Measurements from ENCODE around the gene APRT.

The APRT gene, protein sequence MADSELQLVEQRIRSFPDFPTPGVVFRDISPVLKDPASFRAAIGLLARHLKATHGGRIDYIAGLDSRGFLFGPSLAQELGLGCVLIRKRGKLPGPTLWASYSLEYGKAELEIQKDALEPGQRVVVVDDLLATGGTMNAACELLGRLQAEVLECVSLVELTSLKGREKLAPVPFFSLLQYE

DNA sequence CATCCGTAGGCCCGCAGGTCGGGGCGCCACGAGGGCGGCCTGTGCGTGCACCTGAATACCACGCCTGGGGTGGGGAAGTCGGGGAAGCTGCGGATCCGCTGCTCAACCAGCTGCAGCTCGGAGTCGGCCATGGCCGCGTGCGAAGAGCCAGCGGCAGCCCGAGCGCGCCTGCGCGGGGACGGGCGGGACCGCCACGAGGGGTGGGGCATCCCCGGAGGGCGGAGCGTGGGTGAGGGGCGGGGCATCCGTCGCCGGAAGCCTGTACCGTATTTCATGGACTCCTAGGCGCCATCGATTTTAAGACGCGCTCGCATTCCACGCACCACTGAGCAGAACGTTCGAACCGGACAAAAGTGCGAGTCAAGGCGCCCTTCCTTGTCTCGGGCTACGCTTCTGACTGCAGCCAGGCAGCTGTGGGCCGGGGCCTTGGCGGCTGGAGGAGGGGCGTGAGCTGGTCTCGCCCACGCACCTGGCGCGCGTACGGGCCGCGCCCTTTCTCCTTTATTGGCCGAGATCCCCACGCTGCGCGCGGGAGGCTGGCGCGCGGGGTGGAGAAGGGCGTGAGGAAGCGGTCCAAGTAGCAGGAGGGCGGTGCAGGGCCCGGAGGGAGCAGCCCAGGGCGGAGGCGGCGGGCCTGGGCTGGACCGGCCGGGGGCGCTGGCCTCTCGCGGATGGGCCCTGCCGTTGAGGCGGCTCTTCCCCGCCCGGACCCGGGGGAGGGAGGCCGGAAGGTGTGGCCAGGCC, at the start of gene APRT:
Gene APRT (minus strand): TSS at position 160 of the 744 bp plus-strand sequence. CDS start 29 bp downstream, at position 131.
- in situ Hi-C loops (cut with HindIII; ENCODE audit: low pct_ligation_motif_present, low pct_unique_long_range_greater_than_20kb, low sequenced_read_pairs) = no loop called here

DNA sequence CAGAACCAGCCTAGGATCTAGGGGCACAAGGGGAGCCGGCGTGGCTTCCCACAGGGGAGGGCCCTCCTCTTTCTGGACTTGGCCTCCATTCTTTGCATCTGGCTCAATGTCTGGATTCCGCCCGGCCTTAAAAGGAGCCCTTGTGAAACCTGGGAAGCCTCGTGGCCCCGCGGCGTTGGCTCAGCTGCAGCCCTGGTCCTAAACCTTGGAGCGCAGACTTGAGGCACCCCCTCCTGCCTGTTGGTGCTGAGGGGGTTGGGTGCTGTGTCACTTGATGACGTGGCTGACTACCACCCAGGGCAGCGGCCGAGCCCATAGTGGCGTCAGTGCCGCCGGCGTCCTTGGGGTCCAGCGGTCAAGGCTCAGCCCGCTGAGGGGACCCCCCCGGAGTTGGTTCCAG, 49.6 kb upstream of the APRT start:
- no peak for DNase-seq
- in situ Hi-C loops (cut with HindIII; ENCODE audit: low pct_ligation_motif_present, low pct_unique_long_range_greater_than_20kb, low sequenced_read_pairs) = loop anchor here (25.0 kb wide), 1 partner anchor 99 kb away; no protein-coding TSS in a partner anchor

More for the DNA sequence above, at the start of gene APRT:
- peak; percentile 93 for DNase-seq

- DNase-seq = no peak
- in situ Hi-C loops (cut with HindIII; ENCODE audit: low pct_ligation_motif_present, low pct_unique_long_range_greater_than_20kb, low sequenced_read_pairs) = loop anchor here (25.0 kb wide), 1 partner anchor 97 kb away; no protein-coding TSS in a partner anchor
Observed at GRCh38 chr16:88859381-88860091, 47.8 kb upstream of the APRT start.

GRCh38 chr16:88857728-88858339, 46.1 kb upstream of the APRT start:
- in situ Hi-C loops (cut with HindIII; ENCODE audit: low pct_ligation_motif_present, low pct_unique_long_range_greater_than_20kb, low sequenced_read_pairs) = loop anchor here (25.0 kb wide), 1 partner anchor 96 kb away; no protein-coding TSS in a partner anchor
- peak; percentile 91 for DNase-seq

GRCh38 chr16:88856828-88857727, 45.4 kb upstream of the APRT start, which contains the start of the genes GALNS and TRAPPC2L:
TSS of gene GALNS (minus strand) at chr16:88856947. CDS start at chr16:88856877, 70 bp downstream.
TSS of gene TRAPPC2L (plus strand) at chr16:88857127. CDS start at chr16:88857151, 24 bp downstream.
- in situ Hi-C loops (cut with HindIII; ENCODE audit: low pct_ligation_motif_present, low pct_unique_long_range_greater_than_20kb, low sequenced_read_pairs) = loop anchor here (25.0 kb wide), 1 partner anchor 95 kb away; no protein-coding TSS in a partner anchor
- peak; percentile 97 for DNase-seq

DNA sequence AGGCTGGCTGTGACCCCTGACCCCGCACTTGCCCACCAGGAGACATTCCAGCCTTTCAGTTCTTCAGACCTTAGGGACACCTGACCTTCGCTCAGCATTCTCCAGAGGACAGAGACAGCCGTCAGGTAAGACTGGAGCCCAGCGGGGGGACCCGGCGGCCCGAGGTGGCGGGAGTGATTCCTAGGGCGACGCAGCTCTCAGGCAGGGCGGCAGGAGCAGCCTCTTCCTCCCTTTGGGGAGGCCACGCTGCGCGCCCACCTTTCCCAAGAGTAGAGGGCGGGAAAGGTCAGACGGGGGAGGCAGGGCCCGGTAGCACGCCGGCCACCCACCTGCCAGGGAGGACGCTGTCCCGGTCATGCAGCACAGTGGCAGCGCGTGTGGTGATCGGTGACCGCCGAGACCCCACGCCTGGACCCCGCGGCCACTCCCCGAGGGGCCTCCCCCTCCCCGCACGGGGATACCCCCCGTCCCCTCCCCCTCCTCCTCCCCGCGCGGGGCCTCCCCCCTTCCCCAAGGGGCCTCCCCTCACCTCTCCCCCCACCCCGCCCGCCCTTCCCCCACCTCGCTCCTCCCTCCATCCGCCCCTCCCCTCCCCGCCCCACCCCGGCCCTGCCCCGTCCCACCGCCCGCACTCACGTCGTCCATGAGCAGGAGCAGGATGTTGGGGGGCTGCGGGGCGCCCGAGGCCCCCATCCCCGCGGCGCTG, 44.5 kb upstream of the APRT start:
- in situ Hi-C loops (cut with HindIII; ENCODE audit: low pct_ligation_motif_present, low pct_unique_long_range_greater_than_20kb, low sequenced_read_pairs) = loop anchor here (25.0 kb wide), 1 partner anchor 94 kb away; no protein-coding TSS in a partner anchor
- peak; percentile 14 for DNase-seq

DNA sequence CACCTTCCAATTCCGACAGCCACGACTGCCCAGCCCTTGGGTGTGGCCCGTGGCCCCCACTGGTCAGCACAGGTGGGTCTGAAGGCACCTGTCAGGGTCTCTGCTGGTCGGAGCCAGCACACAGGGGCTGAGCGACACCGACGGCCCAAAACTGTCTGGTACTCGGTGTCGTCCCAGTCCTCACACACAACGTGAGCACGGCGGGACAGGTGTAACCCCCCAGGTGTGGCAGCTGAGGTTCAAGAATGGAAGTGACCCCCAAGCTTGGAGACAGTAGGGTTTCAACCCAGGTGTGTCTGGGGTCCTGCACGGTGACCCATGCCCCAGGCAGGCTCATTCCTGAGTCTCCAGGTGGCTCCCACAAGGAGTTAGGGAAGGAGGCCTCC, 44.0 kb upstream of the APRT start:
- in situ Hi-C loops (cut with HindIII; ENCODE audit: low pct_ligation_motif_present, low pct_unique_long_range_greater_than_20kb, low sequenced_read_pairs) = loop anchor here (25.0 kb wide), 1 partner anchor 93 kb away; no protein-coding TSS in a partner anchor
- DNase-seq = no peak

DNA sequence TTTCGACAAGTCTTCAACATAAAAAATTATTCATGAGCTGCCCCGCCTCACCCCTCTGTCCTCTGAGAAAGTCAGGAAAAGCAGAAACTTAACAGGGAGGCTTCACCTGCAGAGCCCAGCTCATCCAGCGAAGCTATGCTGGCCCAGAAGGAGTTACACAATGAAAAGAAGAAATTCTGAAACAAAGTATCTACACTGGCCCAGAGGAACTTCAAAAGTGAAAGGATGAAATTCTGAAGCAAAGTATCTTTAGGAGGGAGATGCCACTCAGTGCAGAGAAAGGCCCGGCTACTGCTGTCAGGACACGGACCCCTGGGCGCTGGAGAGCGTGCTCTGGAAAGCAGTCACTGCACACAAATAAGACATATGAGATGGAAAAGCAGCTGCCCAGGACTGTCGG, 43.4 kb upstream of the APRT start:
- no peak for DNase-seq
- in situ Hi-C loops (cut with HindIII; ENCODE audit: low pct_ligation_motif_present, low pct_unique_long_range_greater_than_20kb, low sequenced_read_pairs) = loop anchor here (25.0 kb wide), 1 partner anchor 93 kb away; no protein-coding TSS in a partner anchor

- in situ Hi-C loops (cut with HindIII; ENCODE audit: low pct_ligation_motif_present, low pct_unique_long_range_greater_than_20kb, low sequenced_read_pairs) = loop anchor here (25.0 kb wide), 1 partner anchor 92 kb away; no protein-coding TSS in a partner anchor
- no peak for DNase-seq
Observed at GRCh38 chr16:88854306-88855111, 42.8 kb upstream of the APRT start.

DNA sequence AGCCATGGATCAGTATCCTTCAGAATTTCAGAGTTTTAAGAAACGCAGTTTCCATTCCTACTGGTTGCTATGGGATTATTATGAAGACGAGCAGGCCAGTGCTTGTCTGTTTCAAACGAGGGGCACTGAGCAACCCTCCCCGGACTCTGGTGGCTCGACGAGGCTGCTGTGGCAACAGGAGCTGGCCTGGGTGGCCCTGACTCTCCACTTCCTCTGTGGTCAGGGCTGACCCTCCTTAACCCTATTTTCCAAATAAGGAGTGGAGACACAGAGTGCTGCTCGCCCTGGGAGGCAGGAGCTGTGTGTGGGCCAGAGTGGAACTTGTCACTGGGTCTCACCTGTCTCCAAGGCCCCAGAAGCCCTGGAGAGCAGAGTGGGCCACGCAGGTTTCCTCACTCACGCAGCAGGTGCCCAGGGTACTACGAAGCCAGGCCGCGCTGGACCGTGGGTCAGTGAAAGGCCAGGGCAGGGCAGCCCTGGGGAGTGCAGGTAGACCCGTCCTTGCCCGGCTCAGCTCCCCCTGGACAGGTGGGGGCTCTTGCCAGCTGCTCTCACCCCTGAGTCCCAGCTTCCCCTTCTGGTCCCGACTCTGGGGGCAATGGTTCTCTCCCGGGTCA, 41.7 kb upstream of the APRT start:
- in situ Hi-C loops (cut with HindIII; ENCODE audit: low pct_ligation_motif_present, low pct_unique_long_range_greater_than_20kb, low sequenced_read_pairs) = loop anchor here (25.0 kb wide), 1 partner anchor 91 kb away; no protein-coding TSS in a partner anchor
- no peak for DNase-seq

- in situ Hi-C loops (cut with HindIII; ENCODE audit: low pct_ligation_motif_present, low pct_unique_long_range_greater_than_20kb, low sequenced_read_pairs) = loop anchor here (25.0 kb wide), 1 partner anchor 89 kb away; no protein-coding TSS in a partner anchor
- DNase-seq = no peak
Observed at GRCh38 chr16:88851616-88852015, 39.9 kb upstream of the APRT start.

DNA sequence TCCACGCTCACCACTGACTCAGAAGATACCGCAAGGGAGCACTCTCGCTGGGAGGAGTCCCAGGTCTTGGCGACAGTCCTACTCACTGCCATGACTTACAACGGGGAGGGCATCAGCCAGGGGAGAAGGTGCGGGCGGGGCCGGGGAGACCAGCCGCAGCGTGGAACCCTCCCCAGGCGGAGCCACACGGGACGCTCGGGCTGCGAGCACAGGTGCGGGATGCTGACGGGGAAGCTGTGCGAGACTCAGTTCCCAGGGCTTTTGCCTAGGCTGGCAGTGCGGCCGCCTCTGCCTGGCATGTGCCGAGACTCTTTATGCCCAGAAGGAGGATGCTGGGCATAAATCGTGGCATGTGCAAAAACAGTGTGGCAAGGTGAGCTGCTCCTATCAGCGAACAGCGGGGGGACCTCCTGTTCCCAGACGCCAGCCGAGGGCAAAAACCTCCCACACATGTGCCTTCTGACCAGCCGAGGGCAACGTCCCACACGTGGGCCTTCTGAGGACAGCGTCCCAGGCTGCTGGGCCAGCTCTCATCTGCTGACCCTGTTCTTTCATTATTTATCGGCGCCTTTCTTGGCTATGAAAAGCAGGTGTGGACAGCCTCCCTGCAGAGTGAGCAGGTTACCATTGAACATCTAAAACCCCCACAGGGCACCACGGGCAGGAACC, 38.9 kb upstream of the APRT start:
- no peak for DNase-seq
- in situ Hi-C loops (cut with HindIII; ENCODE audit: low pct_ligation_motif_present, low pct_unique_long_range_greater_than_20kb, low sequenced_read_pairs) = loop anchor here (25.0 kb wide), 1 partner anchor 88 kb away; no protein-coding TSS in a partner anchor

GRCh38 chr16:88848557-88848956, 36.8 kb upstream of the APRT start:
- in situ Hi-C loops (cut with HindIII; ENCODE audit: low pct_ligation_motif_present, low pct_unique_long_range_greater_than_20kb, low sequenced_read_pairs) = no loop called here
- no peak for DNase-seq

GRCh38 chr16:88847654-88848053, 35.9 kb upstream of the APRT start:
- DNase-seq = no peak
- in situ Hi-C loops (cut with HindIII; ENCODE audit: low pct_ligation_motif_present, low pct_unique_long_range_greater_than_20kb, low sequenced_read_pairs) = no loop called here

GRCh38 chr16:88846088-88846487, 34.4 kb upstream of the APRT start:
- in situ Hi-C loops (cut with HindIII; ENCODE audit: low pct_ligation_motif_present, low pct_unique_long_range_greater_than_20kb, low sequenced_read_pairs) = no loop called here
- DNase-seq = no peak
